ENCODE results near the gene TCTN1. TPM values are rescaled to one million over a fixed set of nuclear protein-coding genes. Genes with fewer than 3 reads are reported as not detected.
"Not testable (repeated sequence)": the region's sequence is repeated elsewhere in the genome, so short reads cannot be mapped to it uniquely, and the experiment has no call there.

TCTN1 gene
- 10 to 100 TPM; 15.6 to 32.4 (median 19.9) TPM for polyA plus RNA-seq (ENCODE audit: insufficient read length in 10 of 10)
- long read RNA-seq, donor 1, full-length matches to known transcripts, result 3 of 3 reads
- long read RNA-seq, donor 1, partial matches to known transcripts, result 0 of 3 reads
- long read RNA-seq, donor 1, other reads (novel, unspliced or antisense), result 0 of 3 reads
- long read RNA-seq, donor 2, partial matches to known transcripts, result 0 of 1 reads
- long read RNA-seq, donor 2, other reads (novel, unspliced or antisense), result 0 of 1 reads
- long read RNA-seq, donor 3, result 0 reads
- long read RNA-seq, donor 4, full-length matches to known transcripts, result 1 of 1 reads
- long read RNA-seq, donor 4, partial matches to known transcripts, result 0 of 1 reads
- long read RNA-seq, donor 4, other reads (novel, unspliced or antisense), result 0 of 1 reads
- long read RNA-seq, donor 5, full-length matches to known transcripts, result 6 of 6 reads
- long read RNA-seq, donor 5, partial matches to known transcripts, result 0 of 6 reads
- long read RNA-seq, donor 5, other reads (novel, unspliced or antisense), result 0 of 6 reads
- long read RNA-seq, donor 6, full-length matches to known transcripts, result 3 of 3 reads
- long read RNA-seq, donor 6, partial matches to known transcripts, result 0 of 3 reads
- long read RNA-seq, donor 6, other reads (novel, unspliced or antisense), result 0 of 3 reads
- long read RNA-seq, donor 7, full-length matches to known transcripts, result 3 of 3 reads
- long read RNA-seq, donor 7, partial matches to known transcripts, result 0 of 3 reads
- long read RNA-seq, donor 7, other reads (novel, unspliced or antisense), result 0 of 3 reads
- long read RNA-seq, donor 8, partial matches to known transcripts, result 0 of 2 reads
- long read RNA-seq, donor 8, other reads (novel, unspliced or antisense), result 0 of 2 reads
- long read RNA-seq, donor 9, partial matches to known transcripts, result 0 of 1 reads
- long read RNA-seq, donor 9, other reads (novel, unspliced or antisense), result 0 of 1 reads

GRCh38 chr12:110613771-110614684 lies at the start of gene TCTN1:
Gene TCTN1 (plus strand): TSS chr12:110614129. CDS start chr12:110614183, 54 bp downstream.
- peak; percentile 92 to 98 (median 94) for DNase-seq

GRCh38 chr12:110564471-110564991 lies 49.4 kb upstream of the TCTN1 start:
- DNase-seq, result no peak

GRCh38 chr12:110565894-110566871 lies 47.7 kb upstream of the TCTN1 start:
- DNase-seq, result no peak

- no peak for DNase-seq
Measured at GRCh38 chr12:110566993-110567392, 46.9 kb upstream of the TCTN1 start.

GRCh38 chr12:110568752-110569151 lies 45.2 kb upstream of the TCTN1 start:
- no peak for DNase-seq

- not testable (repeated sequence) for DNase-seq
Measured at GRCh38 chr12:110569838-110570237, 44.1 kb upstream of the TCTN1 start.

- not testable (repeated sequence) for DNase-seq
Measured at GRCh38 chr12:110570798-110571197, 43.1 kb upstream of the TCTN1 start.

- DNase-seq, result no peak
Measured at GRCh38 chr12:110574044-110574443, 39.9 kb upstream of the TCTN1 start.

- not testable (repeated sequence) for DNase-seq
Measured at GRCh38 chr12:110574717-110575230, 39.2 kb upstream of the TCTN1 start.

GRCh38 chr12:110575326-110575725 lies 38.6 kb upstream of the TCTN1 start:
- no peak for DNase-seq

- no peak for DNase-seq
Measured at GRCh38 chr12:110576504-110576903, 37.4 kb upstream of the TCTN1 start.

- DNase-seq, result peak in 1 of 3 donors; percentile 52
Measured at GRCh38 chr12:110577864-110578693, 35.9 kb upstream of the TCTN1 start.

- no peak for DNase-seq
Measured at GRCh38 chr12:110578694-110579534, 35.0 kb upstream of the TCTN1 start.

- no peak for DNase-seq
Measured at GRCh38 chr12:110579535-110580253, 34.2 kb upstream of the TCTN1 start.

GRCh38 chr12:110581931-110582275 lies 32.0 kb upstream of the TCTN1 start:
- DNase-seq, result peak in 1 of 3 donors; percentile 67

- DNase-seq, result peak in 2 of 3 donors; percentile 68 to 87
Measured at GRCh38 chr12:110582276-110583136, 31.4 kb upstream of the TCTN1 start.

All from muscle of back (tissue), 13 donors.